ENCODE results near the gene ITPR3. TPM values are rescaled to one million over a fixed set of nuclear protein-coding genes. Genes with fewer than 3 reads are reported as not detected.

The ITPR3 gene
- total and polyA plus RNA-seq, 2 experiments from 2014 or later = 4.9 to 10.4 TPM

- TF ChIP-seq EZH2phosphoT487 (IDR thresholded peaks at IDR 0.05; ENCODE audit: insufficient read depth, low read depth) (no peak), EZH2 (IDR thresholded peaks at IDR 0.05; ENCODE audit: insufficient read depth, poor library complexity, severe bottlenecking) (no peak)
- H3K79me2 ChIP-seq (ENCODE audit: insufficient read depth) = no peaks in the 10 kb centered on the region
- H3K9ac ChIP-seq = no peak overlapping the region
- H3F3A ChIP-seq (ENCODE audit: insufficient read depth) = no peaks in the 10 kb centered on the region
- no peaks in the 10 kb centered on the region for H3K27me3 ChIP-seq (replicated peaks; ENCODE audit: insufficient read depth)
- H3K27ac ChIP-seq = no peak overlapping the region
- in situ Hi-C loops (cut with MboI) = loop anchor here (25.0 kb wide), 1 partner anchor 440 kb away; no protein-coding TSS in a partner anchor
- no peak for DNase-seq
- H3K36me3 ChIP-seq (ENCODE audit: low read depth) = no peaks in the 10 kb centered on the region
- 92% methylated on average over 4 of the region's 4 CpGs for WGBS, 2 experiments (ENCODE audit: low coverage in 1 of 2, low lambda C conversion rate in 2 of 2, missing lambda C conversion rate in 2 of 2)
- no peaks in the 10 kb centered on the region for H4K20me1 ChIP-seq (ENCODE audit: insufficient read depth)
- H3K9me3 ChIP-seq (ENCODE audit: low read depth) = no peaks in the 10 kb centered on the region
- no peak overlapping the region for H3K4me2 ChIP-seq (ENCODE audit: unreplicated experiment)
- H3K4me1 ChIP-seq (ENCODE audit: insufficient read depth) = no peaks in the 10 kb centered on the region
- H2AFZ ChIP-seq = no peak overlapping the region
- no peak overlapping the region for H3K4me3 ChIP-seq
- H3K9me2 ChIP-seq (ENCODE audit: insufficient read depth) = no peaks in the 10 kb centered on the region
These were observed 23.4 kb upstream of the ITPR3 start for GRCh38 chr6:33597551-33598322.

- H3K9me3 ChIP-seq (ENCODE audit: low read depth) = no peaks in the 10 kb centered on the region
- H3F3A ChIP-seq (ENCODE audit: insufficient read depth) = no peaks in the 10 kb centered on the region
- H3K9ac ChIP-seq = no peak overlapping the region
- 62 to 72% methylated on average over 9 of the region's 9 CpGs for whole genome bisulfite sequencing, 2 experiments (ENCODE audit: low coverage in 1 of 2, low lambda C conversion rate in 2 of 2, missing lambda C conversion rate in 2 of 2)
- no peaks in the 10 kb centered on the region for H4K20me1 ChIP-seq (ENCODE audit: insufficient read depth)
- no peaks in the 10 kb centered on the region for H3K27me3 ChIP-seq (replicated peaks; ENCODE audit: insufficient read depth)
- in situ Hi-C loops (cut with MboI) = loop anchor here (25.0 kb wide), 1 partner anchor 438 kb away; no protein-coding TSS in a partner anchor
- no peaks in the 10 kb centered on the region for H3K36me3 ChIP-seq (ENCODE audit: low read depth)
- H3K4me2 ChIP-seq (ENCODE audit: unreplicated experiment) = no peak overlapping the region
- H3K4me1 ChIP-seq (ENCODE audit: insufficient read depth) = no peaks in the 10 kb centered on the region
- no peak overlapping the region for H3K4me3 ChIP-seq
- DNase-seq = peak; percentile 51
- H3K9me2 ChIP-seq (ENCODE audit: insufficient read depth) = no peaks in the 10 kb centered on the region
- no peaks in the 10 kb centered on the region for H3K79me2 ChIP-seq (ENCODE audit: insufficient read depth)
- no peak overlapping the region for H2AFZ ChIP-seq
- TF ChIP-seq EZH2 (IDR thresholded peaks at IDR 0.05; ENCODE audit: insufficient read depth, poor library complexity, severe bottlenecking) (no peak), EZH2phosphoT487 (IDR thresholded peaks at IDR 0.05; ENCODE audit: insufficient read depth, low read depth) (no peak)
- H3K27ac ChIP-seq = no peak overlapping the region
These were observed 21.6 kb upstream of the ITPR3 start for GRCh38 chr6:33599413-33599938.

GRCh38 chr6:33600761-33601160 lies 20.4 kb upstream of the ITPR3 start:
- H3K36me3 ChIP-seq (ENCODE audit: low read depth) = no peaks in the 10 kb centered on the region
- no peak overlapping the region for H3K4me2 ChIP-seq (ENCODE audit: unreplicated experiment)
- H2AFZ ChIP-seq = no peak overlapping the region
- in situ Hi-C loops (cut with MboI) = no loop called here
- H3K9ac ChIP-seq = no peak overlapping the region
- no peaks in the 10 kb centered on the region for H3K27me3 ChIP-seq (replicated peaks; ENCODE audit: insufficient read depth)
- H3K27ac ChIP-seq = no peak overlapping the region
- DNase-seq = no peak
- no peaks in the 10 kb centered on the region for H3K79me2 ChIP-seq (ENCODE audit: insufficient read depth)
- TF ChIP-seq EZH2phosphoT487 (IDR thresholded peaks at IDR 0.05; ENCODE audit: insufficient read depth, low read depth) = no peak
- TF ChIP-seq EZH2 (IDR thresholded peaks at IDR 0.05; ENCODE audit: insufficient read depth, poor library complexity, severe bottlenecking) = no peak
- H3K9me2 ChIP-seq (ENCODE audit: insufficient read depth) = no peaks in the 10 kb centered on the region
- no peaks in the 10 kb centered on the region for H4K20me1 ChIP-seq (ENCODE audit: insufficient read depth)
- no peaks in the 10 kb centered on the region for H3F3A ChIP-seq (ENCODE audit: insufficient read depth)
- no peak overlapping the region for H3K4me3 ChIP-seq
- H3K4me1 ChIP-seq (ENCODE audit: insufficient read depth) = no peaks in the 10 kb centered on the region
- WGBS, 2 experiments (ENCODE audit: low coverage in 1 of 2, low lambda C conversion rate in 2 of 2, missing lambda C conversion rate in 2 of 2) = 90 to 94% methylated on average over 6 of the region's 6 CpGs
- no peaks in the 10 kb centered on the region for H3K9me3 ChIP-seq (ENCODE audit: low read depth)

GRCh38 chr6:33602180-33602579 lies 18.9 kb upstream of the ITPR3 start:
- Histone ChIP-seq H3K4me1 (ENCODE audit: insufficient read depth) (no peaks in the 10 kb centered on the region), H3K9ac (no peak overlapping the region), H3K27ac (no peak overlapping the region), H3K27me3 (replicated peaks; ENCODE audit: insufficient read depth) (no peaks in the 10 kb centered on the region), H3K36me3 (ENCODE audit: low read depth) (no peaks in the 10 kb centered on the region), H3K4me3 (no peak overlapping the region), H4K20me1 (ENCODE audit: insufficient read depth) (no peaks in the 10 kb centered on the region), H3K9me2 (ENCODE audit: insufficient read depth) (no peaks in the 10 kb centered on the region), H3K4me2 (ENCODE audit: unreplicated experiment) (no peak overlapping the region), H3F3A (ENCODE audit: insufficient read depth) (no peaks in the 10 kb centered on the region), H3K9me3 (ENCODE audit: low read depth) (no peaks in the 10 kb centered on the region), H2AFZ (no peak overlapping the region), H3K79me2 (ENCODE audit: insufficient read depth) (no peaks in the 10 kb centered on the region)
- DNase-seq = no peak
- in situ Hi-C loops (cut with MboI) = no loop called here
- WGBS, 2 experiments (ENCODE audit: low coverage in 1 of 2, low lambda C conversion rate in 2 of 2, missing lambda C conversion rate in 2 of 2) = 31 to 40% methylated on average over 2 of the region's 2 CpGs
- no peak for TF ChIP-seq EZH2phosphoT487 (IDR thresholded peaks at IDR 0.05; ENCODE audit: insufficient read depth, low read depth)
- no peak for TF ChIP-seq EZH2 (IDR thresholded peaks at IDR 0.05; ENCODE audit: insufficient read depth, poor library complexity, severe bottlenecking)

All from GM23248 (cell line).